GM19035 (cell line): ENCODE data around the gene PLEKHA4.
A peak's percentile ranks its signal among the peaks of the same experiment; 100 is the strongest.
"Not testable (repeated sequence)": the region's sequence is repeated elsewhere in the genome, so short reads cannot be mapped to it uniquely, and the experiment has no call there.

ENCODE experiments used
- ATAC-seq: cut with Tn5 transposase; IDR thresholded peaks from one replicate; pipeline ENCODE4 v1.9.1; 2021; ENCODE audit not compliant: unreplicated experiment

Gene PLEKHA4, protein sequence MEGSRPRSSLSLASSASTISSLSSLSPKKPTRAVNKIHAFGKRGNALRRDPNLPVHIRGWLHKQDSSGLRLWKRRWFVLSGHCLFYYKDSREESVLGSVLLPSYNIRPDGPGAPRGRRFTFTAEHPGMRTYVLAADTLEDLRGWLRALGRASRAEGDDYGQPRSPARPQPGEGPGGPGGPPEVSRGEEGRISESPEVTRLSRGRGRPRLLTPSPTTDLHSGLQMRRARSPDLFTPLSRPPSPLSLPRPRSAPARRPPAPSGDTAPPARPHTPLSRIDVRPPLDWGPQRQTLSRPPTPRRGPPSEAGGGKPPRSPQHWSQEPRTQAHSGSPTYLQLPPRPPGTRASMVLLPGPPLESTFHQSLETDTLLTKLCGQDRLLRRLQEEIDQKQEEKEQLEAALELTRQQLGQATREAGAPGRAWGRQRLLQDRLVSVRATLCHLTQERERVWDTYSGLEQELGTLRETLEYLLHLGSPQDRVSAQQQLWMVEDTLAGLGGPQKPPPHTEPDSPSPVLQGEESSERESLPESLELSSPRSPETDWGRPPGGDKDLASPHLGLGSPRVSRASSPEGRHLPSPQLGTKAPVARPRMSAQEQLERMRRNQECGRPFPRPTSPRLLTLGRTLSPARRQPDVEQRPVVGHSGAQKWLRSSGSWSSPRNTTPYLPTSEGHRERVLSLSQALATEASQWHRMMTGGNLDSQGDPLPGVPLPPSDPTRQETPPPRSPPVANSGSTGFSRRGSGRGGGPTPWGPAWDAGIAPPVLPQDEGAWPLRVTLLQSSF

DNA sequence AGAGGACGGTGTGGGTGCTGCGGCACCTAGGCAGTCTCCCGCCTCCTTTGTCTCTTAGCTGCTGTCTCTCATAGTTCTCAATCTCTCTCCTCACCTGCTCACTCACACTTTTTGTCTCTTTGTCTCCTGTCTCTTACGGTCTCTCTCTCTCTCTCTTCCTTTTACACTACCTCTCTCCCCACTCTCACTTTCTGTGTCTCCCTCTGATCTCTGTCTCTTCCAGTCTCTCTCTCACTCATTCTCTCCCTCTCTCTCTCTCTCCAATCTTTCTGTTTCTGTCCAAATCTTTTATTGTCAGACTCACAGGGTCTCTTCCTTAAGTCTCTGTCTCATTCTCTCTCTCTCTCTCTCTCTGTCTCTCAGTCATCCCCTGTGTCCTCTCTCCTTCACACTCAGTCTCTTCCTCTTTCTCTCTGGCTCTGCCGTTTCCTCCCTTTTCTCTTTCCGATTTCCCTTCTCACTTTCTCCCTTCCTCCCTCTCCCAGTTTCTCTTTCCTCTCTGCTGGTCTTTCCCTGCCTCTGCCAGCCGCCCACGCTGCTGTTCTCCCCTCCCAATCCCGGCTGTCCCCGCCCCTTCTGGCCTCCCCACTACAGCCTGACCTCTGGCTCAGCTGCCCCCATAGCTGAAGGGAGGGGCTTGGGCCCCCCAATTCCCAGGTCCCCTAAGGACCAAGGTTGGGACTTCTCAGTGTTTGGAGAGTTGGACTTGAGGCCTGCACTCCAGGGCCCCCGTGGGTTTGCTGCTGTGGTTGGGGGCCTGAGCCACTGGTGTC lies at the start of gene PLEKHA4:
Gene PLEKHA4 (minus strand): TSS at position 504 of the 773 bp plus-strand sequence. CDS start 997 bp downstream, outside the sequence.
- ATAC-seq: no peak

DNA sequence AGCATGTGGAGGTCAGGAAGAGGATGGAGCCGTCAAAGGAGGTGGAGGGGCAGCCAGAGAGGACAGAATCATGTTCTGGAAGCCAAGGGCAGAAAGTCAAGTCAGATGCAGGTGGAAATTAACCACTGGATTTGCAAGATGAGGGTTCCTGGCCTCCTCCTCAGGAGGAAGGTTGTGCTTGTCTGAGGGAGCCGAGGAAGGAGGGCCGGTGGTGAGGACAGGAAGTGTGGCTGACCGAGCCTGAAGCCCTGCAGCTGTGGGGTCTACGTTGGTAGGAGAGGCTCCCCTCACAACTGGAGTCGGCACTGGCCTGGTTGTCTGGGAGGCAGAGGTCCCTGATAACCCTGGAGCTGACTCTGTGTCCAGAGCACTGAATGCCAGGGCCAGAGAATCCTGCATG lies 49.7 kb upstream of the PLEKHA4 start:
- no peak for ATAC-seq

DNA sequence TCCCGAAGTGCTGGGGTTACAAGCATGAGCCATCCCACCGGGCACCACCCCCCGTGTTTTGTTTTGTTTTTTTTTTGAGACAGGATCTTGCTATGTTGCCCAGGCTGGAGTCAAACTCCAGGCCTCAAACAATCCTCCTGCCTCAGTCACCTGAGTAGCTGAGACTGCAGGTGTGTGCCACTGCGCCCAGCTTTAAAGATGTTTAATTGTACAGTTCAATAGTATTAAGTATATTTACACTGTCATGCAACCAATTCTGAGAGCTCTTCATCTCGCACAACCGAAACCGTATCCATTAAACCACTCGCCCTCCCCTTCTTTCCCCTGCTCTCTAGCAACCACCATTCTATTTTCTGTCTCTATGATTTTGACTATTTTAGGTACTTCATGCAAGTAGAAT lies 47.3 kb upstream of the PLEKHA4 start:
- ATAC-seq: no peak

DNA sequence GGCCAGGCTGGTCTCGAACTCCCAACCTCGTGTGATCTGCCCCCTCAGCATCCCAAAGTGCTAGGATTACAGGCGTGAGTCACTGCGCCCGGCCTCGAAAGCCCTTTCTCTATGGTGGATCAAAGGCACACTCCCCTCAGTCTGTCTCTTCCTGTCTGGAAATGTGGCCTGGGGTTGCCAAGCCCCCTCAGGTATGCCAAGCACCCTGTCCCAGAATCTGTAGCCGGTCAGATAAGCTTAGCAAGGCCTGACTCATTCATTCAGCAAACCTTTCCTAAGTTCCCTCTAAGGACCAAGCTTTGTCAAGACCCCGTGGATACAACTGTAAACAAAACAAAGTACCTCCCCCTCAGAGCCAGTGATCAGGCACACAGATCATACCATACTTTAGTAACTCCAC lies 45.8 kb upstream of the PLEKHA4 start:
- ATAC-seq: no peak

DNA sequence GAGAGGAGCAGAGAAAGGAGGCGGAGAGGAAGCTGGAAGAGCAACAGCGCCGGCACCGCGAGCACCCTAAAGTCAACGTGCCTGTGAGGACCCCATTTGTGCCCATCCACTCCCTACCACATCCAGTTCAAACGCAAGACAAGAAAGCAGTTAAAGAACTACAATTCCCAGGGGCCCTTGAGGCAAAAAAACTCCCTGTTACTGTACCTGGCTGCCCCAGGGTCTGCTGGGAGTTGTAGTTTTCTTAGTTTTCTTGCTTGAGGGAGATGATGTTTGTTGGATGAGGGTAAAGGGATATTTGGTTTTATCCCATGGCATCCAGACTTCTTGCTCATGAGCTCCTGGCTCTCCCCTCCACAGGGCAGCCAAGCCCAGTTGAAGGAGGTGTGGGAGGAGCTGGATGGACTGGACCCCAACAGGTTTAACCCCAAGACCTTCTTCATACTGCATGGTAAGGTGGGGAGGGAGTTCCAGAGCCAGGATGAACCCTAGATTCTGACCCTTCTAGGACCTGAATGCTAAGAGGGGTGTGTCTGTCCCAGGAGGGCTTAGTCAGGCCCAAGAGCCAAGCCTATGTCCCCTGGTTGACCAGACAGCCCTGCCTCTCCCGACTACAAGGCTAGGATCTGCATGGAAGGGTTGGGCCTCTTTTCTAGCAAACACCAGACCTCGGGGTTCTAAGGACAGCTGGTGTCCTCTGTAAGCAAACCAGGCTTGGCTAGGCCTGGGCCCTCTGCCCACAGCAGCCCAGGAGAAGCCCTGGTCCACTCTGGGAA lies 44.9 kb upstream of the PLEKHA4 start:
- no peak for ATAC-seq

DNA sequence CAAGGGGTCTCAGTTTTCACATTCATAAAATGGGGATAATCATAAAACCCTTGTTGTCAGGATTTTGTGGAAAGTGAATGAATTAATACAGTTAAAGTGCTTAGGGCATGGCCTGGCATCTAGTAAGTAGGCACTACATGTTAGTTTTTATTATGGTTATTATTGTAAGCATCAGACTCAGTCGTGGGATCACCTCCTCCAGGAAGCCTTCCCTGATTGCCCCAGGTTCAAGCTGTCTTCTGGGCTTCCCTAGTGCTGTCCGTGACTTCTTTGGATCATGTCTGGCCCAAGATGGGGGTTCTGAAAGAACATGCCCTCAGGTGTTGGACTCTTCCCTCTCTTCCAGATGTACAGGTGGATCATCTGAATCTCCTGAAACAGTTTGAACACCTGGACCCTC lies 42.4 kb upstream of the PLEKHA4 start:
- no peak for ATAC-seq

DNA sequence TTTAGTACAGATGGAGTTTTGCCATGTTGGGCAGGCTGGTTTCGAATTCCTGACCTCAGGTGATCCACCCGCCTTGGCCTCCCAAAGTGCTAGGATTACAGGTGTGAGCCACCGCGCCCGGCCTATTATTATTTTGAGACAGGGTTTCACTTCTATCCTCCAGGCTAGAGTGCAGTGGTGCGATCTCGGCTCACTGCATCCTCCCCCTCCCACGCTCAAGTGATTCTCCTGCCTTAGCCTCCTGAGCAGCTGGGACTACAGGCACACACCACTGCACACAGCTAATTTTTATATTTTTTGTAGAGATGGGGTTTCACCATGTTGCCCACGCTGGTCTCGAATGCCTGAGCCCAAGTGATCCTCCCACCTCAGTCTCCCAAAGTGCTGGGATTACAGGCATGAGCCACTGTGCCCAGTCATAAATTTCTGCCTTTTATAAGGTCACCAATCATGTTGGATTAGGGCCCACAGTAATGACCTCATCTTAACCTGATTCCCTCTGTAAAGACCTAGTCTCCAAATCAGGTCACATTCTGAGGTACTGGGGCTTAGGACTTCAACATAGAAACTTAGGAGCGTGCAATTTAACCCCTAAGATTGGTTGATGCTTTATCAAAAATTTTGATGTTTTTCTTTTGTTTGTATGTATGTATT lies 41.1 kb upstream of the PLEKHA4 start:
- not testable (repeated sequence) for ATAC-seq

DNA sequence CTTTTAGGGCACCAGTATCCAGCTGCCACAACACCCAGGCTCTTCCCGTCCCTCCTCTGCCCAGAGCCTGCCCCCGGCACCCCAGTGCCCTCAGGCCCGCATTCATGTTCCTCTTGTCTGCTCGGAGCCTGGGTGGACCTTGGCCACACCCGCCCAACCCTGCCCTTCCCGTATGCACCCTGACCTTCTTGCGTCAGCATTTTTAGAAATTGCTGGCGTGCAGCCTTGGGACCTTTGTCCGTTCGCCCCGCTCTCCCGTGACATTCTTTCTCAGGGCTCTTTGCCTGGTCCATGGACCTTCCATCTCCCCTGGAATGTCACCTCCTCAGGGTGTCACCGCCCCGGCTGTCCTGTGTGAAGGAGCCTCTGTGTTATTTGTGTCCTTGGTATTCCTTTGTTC lies 39.3 kb upstream of the PLEKHA4 start:
- ATAC-seq: no peak

DNA sequence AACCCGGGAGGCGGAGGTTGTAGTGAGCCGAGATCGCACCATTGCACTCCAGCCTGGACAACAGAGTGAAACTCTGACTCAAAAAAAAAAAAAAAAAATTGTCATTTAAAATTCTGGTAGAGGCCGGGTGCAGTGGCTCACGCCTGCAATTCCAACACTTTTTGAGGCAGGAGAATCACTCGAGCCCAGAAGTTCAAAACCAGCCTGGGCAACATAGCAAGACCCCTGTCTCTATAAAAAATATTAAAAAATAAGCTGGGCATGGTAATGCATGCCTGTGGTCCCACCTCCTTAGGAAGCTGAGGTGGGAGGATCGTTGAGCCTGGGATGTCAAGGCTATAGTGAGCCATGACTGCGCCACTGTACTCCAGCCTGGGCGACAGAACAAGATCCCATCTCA lies 37.9 kb upstream of the PLEKHA4 start:
- no peak for ATAC-seq

DNA sequence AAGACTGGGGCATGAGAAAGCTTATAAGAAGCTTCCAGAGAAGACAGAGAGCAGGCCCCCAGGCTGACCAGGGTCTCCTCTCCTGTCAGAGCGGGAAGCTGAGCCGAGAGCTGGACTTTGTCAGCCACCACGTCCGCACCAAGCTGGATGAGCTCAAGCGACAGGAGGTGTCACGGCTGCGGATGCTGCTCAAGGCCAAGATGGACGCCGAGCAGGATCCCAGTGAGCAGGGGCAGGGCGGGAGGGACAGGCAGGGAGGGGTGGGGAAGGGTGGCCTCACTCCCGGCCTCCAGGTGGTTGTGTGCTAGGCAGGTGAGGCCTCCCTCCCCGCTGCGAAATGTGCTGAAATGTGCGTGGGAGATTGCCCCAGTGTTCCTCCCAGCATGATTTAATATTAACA lies 37.2 kb upstream of the PLEKHA4 start:
- no peak for ATAC-seq

DNA sequence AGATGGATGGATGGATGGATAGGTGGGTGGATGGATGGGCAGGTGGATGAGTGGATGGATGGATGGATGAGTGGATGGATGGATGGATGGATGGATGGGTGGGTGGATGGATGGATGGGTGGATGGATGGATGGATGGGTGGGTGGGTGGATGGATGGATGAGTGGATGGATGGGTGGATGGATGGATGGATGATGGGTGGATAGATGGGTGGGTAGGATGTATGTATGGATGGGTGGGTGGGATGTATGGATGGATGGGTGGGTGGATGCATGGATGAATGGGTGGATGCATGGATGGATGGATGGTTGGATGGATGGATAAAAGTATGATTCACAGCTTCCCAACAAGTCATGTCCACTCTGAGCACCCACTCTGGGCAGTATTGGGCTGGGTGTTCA lies 35.4 kb upstream of the PLEKHA4 start:
- not testable (repeated sequence) for ATAC-seq

DNA sequence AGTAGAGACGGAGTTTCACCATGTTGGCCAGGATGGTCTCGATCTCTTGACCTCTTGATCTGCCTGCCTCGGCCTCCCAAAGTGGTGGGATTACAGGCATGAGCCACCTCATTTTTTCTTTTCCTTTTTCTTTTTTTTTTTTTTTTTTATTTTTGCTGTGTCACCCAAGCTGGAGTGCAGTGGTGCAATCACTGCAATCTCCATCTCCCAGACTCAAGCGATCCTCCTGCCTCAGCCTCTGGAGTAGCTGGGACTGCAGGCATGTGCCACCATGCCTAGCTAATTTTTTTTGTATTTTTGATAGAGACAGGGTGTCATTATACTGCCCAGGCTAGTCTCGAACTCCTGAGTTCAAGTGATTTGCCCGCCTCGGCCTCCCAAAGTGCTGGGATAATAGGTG lies 33.9 kb upstream of the PLEKHA4 start:
- not testable (repeated sequence) for ATAC-seq

DNA sequence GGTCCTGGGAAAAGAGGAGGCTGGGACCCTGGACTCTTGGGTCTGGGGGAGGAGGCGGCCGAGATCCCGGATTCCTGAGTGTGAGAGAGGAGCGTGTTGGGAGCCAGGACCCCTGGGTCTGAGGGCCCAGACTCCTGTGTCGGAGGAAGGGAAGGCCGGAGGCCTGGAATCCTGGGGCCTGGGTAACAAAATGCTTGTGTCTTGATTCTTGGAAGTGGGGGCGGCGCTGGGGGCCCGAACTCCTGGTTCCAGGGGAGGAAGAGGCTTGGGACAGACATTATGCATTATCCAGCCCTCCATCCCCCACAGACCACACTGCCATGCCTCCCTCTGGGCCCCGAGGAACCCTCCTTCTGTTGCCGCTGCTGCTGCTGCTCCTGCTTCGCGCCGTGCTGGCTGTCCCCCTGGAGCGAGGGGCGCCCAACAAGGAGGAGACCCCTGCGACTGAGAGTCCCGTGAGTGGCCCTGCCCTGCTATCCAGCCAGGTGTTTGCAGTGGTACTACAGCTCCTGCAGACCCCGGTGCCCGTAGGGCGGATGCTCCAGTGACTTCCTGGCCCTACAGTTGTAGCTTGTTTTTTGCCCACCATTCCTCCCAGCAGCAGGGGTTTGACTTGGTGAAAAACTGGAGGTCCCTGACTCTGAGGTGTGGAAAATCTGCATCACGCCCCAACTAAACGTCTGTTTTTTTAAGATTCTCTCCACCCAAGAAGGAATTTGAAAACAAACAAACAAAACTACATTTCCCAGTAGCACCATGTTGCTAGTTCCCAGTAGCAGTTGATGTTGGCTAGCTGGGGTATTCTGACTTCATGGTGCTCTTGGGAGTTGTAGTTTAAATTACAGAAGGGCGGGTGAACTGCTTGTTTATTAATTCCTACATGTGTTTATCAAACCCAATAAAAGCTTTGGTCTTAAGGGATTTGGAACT lies 32.3 kb upstream of the PLEKHA4 start:
- ATAC-seq: no peak

DNA sequence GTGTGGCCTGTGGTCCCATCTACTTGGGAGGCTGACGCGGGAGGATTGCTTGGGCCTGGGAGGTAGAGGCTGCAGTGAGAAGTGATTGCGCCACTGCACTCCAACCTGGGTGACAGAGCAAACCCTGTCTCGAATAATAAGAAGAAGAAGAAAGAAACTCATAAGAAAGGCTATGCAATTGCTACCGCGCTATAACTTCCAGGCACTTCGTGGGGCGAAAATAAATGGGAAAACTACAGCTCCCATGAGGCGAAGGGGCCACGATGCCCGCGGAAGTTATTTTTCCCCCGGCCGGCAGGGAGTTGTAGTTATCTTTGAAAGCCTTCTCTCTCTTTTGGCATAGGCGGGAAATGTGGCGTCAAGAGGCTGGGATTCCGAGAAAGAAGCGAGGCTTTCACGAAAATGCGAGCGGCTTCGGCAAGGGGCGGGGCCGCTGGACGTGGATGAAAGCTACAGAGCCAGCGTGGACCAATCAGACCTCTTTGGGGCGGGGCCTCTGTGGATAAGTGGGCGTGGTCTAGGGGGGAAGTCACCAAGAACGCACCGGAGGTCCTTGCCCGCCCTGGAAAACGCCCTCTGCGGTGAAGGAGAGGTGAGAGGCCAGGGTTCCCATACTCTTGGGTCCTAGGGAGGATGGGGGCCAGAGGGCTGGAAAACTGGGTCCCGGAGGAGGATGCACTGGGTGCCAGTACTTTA lies 31.5 kb upstream of the PLEKHA4 start, which contains the start of gene NUCB1:
Gene NUCB1 (plus strand): TSS at position 532 of the 696 bp plus-strand sequence. CDS start 485 bp downstream, outside the sequence.
- peak; percentile 95 for ATAC-seq

DNA sequence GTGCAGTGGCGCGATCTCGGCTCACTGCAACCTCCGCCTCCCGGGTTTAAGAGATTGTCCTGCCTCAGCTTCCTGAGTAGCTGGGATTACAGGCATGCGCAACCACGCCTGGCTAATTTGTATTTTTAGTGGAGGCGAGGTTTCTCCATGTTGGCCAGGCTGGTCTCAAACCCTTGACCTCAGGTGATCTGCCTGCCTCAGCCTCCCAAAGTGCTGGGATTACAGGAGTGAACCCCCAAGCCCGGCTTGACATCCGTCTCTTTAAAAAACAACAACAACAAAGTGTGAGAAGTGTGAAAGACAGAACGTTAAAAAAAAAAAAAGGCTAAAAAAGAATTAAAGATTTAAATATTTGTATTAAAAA lies 31.0 kb upstream of the PLEKHA4 start:
- not testable (repeated sequence) for ATAC-seq

DNA sequence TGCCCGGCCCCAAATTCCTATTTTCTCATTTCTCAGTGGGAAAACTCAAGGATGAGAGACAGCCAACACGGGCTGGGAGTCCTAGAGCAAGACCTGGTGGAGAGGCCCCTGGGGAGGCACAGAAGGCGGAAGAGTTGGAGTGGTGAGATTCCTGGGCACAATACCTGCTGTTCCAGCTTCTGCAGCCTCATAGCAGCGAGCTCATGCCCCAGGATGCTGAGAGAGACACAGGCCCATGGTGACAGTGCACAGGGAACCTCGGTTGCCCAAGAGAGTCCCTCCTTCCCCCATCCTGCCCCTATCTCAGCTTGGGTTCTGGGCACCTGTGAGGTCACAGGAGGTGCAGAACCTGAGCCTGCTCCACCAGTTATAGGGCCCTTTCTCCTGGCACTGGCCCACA lies 28.8 kb upstream of the PLEKHA4 start:
- no peak for ATAC-seq

DNA sequence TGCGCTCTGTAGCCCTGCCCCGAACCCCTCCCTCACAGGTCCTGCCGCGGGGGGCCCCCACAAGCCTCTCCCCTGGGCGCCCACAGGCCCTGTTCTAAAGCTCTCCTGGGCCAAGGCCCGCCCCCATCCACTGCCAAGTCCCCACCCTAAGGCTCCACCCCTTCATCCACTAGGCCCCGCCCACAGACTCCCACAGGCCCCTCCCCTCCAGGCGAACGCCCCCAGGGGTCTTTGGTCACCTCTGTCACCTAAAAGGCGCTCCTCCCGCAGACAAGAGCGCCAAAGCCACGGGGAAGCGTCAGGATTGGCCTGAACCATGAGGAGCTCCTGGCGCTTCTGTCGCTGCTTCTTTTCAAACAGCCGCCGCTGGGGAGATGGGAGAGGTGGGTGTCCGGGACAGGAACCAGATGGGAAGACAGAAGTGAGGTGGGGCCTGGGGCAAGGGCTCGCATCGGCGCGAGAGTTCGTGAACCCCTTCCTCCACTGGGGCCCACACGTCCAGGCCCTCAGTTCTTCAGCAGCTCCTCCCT lies 27.8 kb upstream of the PLEKHA4 start:
- no peak for ATAC-seq

DNA sequence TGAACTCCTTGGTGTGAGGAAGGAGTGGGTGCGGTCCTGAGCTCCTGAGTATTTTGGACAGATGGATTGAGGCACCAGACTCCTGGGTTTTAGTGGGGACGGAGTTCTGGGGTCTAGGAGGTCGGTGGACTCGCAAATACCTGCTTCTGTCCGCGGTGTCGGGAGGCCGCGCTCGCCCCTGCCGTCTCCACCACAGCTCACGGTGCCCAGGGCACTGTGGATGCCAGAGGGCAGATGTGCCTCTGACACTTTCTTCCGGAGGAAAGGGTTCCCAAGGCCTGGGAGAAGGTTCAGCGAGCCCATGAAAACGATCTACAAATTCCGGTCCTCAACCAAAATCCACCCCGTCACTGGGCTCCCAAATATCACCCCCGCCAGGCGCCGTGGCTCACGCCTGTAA lies 26.8 kb upstream of the PLEKHA4 start:
- ATAC-seq: no peak
